Activated naive CD4-positive, alpha-beta T cell treated with anti-CD3 and anti-CD28 coated beads, Interleukin-2, amount 50 U/mL, for 16 hours (primary cell): Measurements from ENCODE around the gene DLG1.

ENCODE experiments used
- DNase-seq: peaks from one replicate; pipeline ENCODE4 v3.0.0-alpha.2; 2020

Gene DLG1

GRCh38 chr3:197025736-197026480 lies 272.5 kb downstream of the DLG1 start:
- DNase-seq, result no peak

DNA sequence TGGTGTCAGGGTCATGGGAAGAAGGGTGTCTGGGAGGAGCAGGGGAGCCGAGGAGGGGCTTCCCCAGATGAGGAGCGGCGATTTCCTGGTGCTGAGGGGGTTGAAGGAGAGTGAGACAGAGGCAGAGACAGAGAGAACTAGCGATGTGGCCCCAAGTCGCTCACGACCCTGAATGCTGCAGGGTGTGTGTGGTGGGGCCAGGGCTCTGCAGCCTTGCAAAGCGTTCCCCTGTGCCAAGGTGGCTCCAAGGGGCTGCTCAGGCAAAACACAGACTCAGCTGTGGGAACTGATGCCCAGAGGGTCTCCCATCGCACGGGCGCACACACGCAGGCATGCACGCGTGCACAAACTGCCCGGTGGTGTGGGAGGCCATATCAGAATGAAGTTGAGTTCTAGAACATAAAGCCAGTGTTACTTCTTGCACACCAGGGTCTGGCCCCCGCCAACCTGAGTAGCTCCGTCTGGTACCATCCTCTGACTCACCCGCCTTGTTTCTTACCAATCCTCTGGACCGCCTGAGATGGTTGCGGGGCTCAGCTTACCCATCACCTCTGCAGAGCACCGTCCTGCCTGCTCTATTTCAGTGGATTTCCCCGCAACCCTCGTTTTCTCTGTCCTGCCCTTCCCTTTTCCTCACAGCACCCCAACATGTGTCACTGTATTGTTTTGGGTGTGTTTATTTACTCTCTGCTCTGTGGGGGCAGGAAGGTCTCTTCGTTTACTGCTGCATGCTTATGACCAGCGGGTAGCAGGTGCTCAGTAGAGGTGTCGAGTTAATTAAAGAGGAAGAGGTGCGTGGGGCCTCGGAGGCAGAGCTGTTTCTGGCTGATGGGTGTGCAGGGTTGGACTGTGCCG lies 273.3 kb downstream of the DLG1 start:
- no peak for DNase-seq

GRCh38 chr3:197023998-197024651 lies 274.3 kb downstream of the DLG1 start:
- no peak for DNase-seq

GRCh38 chr3:197023241-197023997 lies 275.0 kb downstream of the DLG1 start:
- DNase-seq, result no peak

DNA sequence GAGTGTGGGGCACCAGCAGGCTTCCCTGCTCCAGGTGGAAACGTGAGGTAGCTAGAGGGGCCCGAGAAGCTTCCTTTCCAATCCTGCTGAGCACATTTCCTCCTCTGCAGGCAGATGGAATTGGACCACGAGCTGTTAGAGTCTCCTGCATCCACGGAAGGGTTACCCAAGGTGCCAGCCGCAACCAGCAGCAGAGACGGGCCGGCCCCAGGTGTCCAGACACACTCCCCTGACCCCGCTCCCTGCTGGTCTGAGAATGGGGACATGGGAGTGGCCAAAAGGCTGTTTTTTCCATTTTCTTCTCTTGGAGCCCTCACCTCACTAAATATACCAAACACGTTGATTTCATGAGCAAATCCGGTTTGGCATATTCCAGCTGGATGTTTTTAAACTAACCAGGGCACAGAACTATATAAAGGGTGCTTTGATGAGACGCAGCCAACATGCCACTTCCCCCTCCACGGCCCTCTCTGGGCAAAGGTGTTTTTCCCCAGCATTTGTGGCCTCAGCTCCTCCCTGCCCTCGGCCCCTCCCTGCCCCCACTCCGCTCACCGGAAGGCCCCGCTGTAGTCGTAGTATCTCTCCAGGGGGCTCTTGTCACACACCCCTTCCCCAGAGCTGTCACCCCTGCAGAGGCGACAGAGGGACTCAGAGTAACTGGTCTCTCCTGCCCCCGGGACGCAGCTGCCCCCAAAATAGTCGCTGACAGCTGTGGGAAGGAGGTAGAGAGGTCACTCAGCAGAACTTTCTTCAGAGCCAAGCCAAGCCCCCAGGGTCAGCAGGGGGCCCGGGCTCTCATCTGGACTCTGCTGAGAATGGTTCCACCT lies 275.8 kb downstream of the DLG1 start:
- DNase-seq, result no peak

DNA sequence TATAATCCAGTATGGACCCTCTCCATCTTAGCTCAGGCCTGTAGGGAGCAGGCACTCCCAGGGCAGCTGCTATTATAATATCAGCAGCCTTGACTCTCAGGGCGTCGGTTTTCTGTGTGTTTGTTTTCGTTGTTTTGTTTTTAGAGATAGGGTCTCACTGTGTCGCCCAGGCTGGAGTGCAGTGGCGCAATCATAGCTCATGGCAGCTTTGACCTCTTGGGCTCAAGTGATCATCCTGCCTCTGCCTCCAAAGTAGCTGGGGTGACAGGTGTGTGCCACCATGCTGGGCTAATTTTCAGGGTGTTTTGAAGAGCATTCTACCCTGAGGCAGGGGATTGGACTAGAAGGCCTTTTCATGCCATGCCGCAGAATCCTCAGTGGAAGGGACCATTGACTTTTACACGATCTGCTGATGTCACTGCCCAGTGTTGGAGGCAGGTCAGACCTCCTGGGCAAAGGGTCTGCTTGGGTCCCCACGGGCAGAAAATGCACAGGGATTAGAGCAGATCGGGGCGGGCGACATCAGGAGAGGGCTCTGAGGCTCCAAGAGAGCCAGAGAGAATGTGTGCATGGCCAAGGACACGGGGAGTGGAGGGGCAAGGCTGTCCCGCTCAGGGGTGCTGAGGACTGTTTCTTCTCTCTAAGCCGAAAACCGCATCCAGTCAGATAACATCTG lies 276.5 kb downstream of the DLG1 start:
- no peak for DNase-seq

GRCh38 chr3:197021231-197021630 lies 277.2 kb downstream of the DLG1 start:
- DNase-seq, result no peak

DNA sequence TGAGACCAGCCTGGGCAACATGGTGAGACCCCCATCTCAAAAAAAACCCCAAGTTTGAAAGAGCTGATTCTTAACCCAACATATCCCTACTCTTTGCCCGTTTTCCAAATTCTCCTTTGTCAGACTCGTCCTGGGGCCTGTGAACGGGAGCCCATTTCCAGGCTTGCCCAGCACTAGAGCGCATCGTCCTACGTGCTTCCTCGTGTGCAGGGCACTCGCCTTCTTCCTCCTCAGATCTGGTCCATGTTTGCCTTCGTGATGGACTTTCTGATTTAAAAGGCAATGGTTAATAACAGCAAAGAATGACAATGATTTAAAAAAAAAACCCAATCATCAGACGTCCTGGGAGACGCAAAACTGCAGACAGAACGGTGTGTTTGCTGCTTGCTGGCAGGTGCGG lies 278.9 kb downstream of the DLG1 start:
- DNase-seq, result no peak

DNA sequence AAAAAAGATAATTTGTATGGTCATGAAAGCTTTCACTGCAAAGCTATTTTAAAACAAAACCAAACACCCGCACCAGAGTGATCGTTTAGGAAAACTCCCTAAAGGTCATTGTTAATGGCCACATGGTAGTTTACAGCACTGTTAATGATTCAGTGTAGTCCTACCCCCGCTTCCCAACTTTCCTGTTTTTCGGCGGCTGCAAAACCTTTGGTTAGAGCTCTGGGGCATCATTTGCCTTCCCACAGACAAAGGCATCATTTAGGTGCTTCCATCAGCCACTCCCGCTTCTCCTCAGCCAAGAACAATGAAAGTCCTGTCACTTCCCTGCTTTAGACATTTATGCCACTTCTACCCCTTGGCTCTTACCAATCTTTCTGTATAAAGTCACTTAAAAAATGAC lies 279.4 kb downstream of the DLG1 start:
- no peak for DNase-seq

DNA sequence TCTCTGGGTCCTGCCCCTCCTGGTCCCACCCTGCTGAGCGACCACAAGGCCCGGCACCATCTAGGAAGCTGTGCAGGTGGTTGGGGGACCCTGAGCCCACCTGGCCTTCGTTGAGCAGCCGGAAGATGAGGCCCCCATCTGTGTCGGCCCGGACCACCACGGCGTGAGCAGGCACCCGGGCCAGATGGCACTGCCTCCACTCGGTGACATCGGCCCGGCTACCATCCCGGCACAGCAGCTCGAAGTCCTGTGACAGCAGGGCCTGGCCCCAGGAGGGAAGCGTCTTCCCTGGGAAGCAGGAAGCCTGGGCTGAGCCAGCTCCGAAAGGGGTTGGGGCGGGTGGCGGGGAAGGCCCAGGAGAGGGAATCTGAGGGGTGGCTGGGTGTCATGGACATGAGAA lies 281.4 kb downstream of the DLG1 start:
- DNase-seq, result no peak

DNA sequence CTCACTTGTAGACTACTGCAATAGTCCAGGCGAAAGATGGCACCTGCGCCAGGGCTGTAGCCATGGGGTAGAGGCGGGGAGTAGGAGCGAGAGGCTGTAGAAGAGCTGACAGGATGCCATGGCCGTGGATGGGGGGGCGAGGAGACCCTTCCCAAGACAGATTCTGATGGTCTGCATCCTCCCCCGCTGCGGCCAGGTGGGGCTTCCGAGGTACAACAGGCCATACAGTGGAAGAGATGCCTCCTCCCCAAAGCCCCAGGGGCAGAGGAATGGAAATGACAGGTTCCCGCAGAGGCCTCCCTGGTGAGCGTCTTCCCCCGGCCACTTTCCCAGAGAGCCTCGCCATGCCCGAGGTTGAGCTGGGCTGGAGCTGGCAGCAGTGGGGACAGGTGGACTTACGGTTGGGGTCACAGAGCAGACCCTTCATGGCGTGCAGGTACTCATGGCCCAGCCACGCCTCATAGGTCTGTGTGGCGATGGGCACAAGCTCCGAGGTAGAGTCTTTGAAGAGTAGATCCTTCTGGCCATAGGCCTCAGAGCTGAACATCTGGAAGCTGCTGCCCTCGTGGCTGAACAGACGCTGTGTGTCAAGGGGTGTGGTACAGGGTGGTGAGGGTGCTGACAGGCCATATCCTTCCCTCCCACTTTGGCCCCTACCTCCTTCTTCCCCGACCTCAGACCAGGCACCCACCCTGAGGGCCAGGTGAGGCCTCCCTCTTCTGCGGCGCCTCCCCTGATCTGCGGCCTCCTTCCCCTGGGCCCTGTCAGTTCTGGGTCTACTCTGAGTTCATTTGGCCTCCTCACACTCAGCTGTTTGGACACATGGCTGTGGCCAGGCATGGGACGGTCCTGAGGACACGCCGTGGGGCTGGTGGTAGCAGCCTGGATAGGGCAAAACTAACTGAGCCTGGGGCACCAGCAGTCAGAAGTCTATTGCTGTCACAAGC lies 282.3 kb downstream of the DLG1 start:
- DNase-seq, result no peak

DNA sequence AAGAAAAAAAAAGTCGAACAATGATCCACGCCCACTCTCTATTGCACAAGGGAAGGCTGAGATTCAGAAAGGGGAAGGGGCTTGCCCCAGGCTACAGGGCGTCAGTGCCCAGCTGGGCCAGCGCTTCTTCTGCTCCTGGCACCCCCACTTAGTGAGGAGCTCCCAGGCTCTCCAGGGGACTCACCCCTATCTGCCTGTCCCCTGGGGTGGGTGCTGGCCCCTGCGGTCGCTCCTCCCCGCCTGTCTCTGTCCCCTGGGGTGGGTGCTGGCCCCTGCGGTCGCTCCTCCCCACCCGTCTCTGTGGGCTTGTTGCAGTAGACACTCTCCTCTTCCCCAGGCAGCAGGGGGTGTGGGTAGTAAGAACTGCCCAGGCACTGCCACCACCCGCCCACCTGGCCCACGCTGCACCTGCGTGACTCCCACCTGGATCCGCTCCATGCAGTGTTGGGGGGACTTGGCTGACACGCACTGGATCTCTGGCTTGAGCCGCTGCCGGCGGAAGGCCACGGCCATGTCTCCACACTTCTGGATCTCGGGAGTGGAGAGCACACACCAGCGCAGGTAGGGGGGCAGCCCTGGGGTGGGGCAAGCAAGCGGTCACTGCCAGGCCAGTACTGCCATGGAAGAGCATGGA lies 283.4 kb downstream of the DLG1 start:
- no peak for DNase-seq

DNA sequence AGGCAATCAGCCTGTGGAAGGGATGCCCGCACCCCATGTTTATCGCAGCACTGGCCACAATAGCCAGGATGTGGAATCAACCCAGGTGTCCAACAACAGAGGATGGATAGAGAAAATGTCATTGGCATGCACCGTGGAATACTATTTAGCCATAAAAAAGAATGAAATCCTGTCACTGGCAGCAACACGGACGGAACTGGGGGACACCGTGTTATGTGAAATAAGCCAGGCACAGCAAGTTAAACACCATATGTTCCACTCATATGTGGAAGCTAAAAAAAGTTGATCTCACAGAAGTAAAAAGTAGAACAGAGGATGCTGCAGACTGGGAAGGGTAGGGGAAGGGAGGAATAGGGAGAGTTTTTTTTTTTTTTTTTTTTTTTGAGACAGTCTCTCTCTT lies 284.4 kb downstream of the DLG1 start:
- DNase-seq, result no peak

DNA sequence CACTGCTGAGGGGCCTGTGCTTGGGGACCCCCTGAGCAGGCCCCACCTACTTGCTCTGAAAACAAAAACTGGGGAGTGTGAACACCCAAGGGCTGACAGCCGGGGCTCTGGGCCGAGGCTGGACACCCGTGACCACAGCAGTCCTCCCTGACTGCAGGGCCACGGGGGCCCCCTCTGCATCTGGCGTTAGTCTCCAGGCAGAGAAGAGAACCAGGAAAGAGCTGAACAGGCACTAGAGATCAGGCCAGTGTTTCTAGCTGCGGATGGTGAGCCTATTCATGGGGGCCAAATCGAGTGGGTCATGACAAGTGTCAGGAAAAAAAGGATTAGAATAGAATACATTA lies 285.9 kb downstream of the DLG1 start:
- DNase-seq, result no peak

- DNase-seq, result no peak
Measured at GRCh38 chr3:197011780-197012539, 286.5 kb downstream of the DLG1 start.

DNA sequence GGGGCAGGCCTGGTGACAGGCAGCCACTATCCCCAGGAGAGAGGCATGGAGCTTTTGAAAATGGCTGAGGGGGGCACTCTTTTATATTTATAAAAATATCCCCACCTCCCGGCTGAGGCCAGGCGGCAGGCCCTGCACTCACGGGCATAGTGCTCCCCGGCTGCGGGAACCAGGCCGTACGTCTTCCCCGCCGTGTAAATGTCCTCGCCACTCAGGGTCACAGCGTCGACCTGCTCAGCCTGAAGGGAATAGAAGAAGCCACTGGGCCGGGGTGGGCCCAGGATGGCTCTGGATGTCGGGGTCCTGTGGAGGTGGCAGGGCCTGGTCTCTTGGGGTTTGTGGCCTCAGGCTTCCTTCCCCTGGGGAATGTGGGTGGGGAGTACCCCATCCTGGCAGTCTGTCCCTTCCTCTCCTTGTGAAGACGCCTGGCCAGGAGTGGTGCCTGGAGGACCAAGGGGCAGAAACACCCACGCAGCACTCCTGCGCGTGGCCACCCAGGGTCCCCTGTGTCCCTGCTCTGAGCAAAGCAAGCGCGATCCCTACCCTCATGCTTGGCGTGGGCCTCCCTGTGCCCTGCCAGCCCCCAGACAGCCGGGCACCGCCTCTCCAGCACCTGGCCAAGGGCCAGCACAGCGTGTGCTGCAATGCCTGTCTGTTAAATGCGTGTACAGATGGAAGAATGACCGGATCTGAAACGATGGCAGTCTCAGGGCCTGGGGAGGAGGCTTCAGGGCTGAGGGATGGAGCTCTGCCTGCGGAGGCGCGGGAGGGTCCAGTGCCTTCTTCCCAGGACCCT lies 287.7 kb downstream of the DLG1 start:
- no peak for DNase-seq

DNA sequence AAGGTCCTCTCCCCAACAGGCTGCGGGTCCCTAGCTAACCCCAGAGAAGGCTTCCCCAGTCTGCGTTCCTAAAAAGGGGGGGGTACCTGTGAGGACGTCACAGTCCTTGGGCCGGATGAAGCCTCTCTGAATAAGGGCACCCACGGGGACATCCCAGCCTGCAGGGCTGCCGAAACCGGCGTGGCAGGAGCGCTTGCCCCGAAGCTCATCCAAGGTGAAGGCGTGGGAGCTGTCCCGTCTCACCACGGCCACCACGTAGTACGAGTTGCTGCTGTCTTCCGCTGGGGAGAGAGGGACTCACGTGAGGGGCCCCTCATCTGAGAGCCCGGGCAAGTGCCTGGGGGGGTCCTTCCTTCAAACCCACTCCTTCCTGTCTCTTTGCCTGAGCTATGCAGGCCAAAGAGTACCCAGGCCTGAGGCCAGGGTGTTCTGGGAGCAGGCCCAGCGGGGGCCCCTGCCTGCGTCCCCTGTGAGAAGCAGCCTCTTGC lies 288.8 kb downstream of the DLG1 start:
- DNase-seq, result no peak
